MCF 10A (cell line): ENCODE measurements around the gene ANKRD44. TPM values are rescaled to one million over a fixed set of nuclear protein-coding genes. Genes with fewer than 3 reads are reported as not detected.

Experiments used
- BruUV-seq: library from RNA; stranded (reverse); fragments of 400-500 nt; replicated peaks from 2 replicates; lab custom pipeline; 2021; lab: Mats Ljungman, UMichigan
- CTCF ChIA-PET: fragments of 300-600 bp; sonication (Branson Sonifier 250); formaldehyde crosslinking; extraction: SDS; loops from one replicate; lab custom pipeline; 2021; ENCODE audit warnings: antibody characterized with exemption, inconsistent platforms; lab: Yijun Ruan, JAX
- POLR2A ChIA-PET: fragments of 300-600, 350-650 bp; sonication (Branson Sonifier 250); formaldehyde crosslinking; extraction: SDS; loops from one replicate; lab custom pipeline; 2020; ENCODE audit warnings: antibody characterized with exemption, inconsistent platforms; lab: Yijun Ruan, JAX
- DNase-seq: peaks from one replicate; pipeline ENCODE4 v3.0.0-alpha.2; 2018; ENCODE audit not compliant: unreplicated experiment
- H3K27ac Mint-ChIP-seq: one replicate; pipeline ENCODE4 v1.8.0; 2022; ENCODE audit warnings: mild to moderate bottlenecking, low read depth, mixed read lengths; ENCODE audit not compliant: unreplicated experiment
- H3K27me3 Mint-ChIP-seq: one replicate; pipeline ENCODE4 v1.8.0; 2022; ENCODE audit warnings: mixed read lengths; ENCODE audit not compliant: insufficient read depth, unreplicated experiment
- H3K36me3 Mint-ChIP-seq: one replicate; pipeline ENCODE4 v1.8.0; 2022; ENCODE audit warnings: mild to moderate bottlenecking, moderate library complexity, mixed read lengths; ENCODE audit not compliant: insufficient read depth, unreplicated experiment
- H3K4me1 Mint-ChIP-seq: one replicate; pipeline ENCODE4 v1.8.0; 2022; ENCODE audit warnings: mixed read lengths; ENCODE audit not compliant: insufficient read depth, unreplicated experiment
- H3K4me3 Mint-ChIP-seq: one replicate; pipeline ENCODE4 v1.8.0; 2022; ENCODE audit warnings: mild to moderate bottlenecking, moderate library complexity, mixed read lengths; ENCODE audit not compliant: unreplicated experiment
- H3K9me3 Mint-ChIP-seq: one replicate; pipeline ENCODE4 v1.8.0; 2022; ENCODE audit warnings: mixed read lengths; ENCODE audit not compliant: unreplicated experiment
- CTCF ChIP-seq: fragments of 200-600 bp; IDR thresholded peaks from one replicate; pipeline ENCODE4 v1.8.0; 2022; ENCODE audit warnings: antibody characterized with exemption, mild to moderate bottlenecking; ENCODE audit not compliant: unreplicated experiment
- intact Hi-C: fragments of 100-400 bp; cut with micrococcal nuclease; formaldehyde crosslinking; loops from 2 replicates; pipeline ENCODE4 v1.14.1; 2022
- total RNA-seq: library from RNA; stranded (reverse); gene quantifications from 2 replicates; pipeline ENCODE4 v1.2.3, GENCODE V29; 2022

The ANKRD44 gene
- total RNA-seq, 1 experiment from 2014 or later = 6.9 TPM

DNA sequence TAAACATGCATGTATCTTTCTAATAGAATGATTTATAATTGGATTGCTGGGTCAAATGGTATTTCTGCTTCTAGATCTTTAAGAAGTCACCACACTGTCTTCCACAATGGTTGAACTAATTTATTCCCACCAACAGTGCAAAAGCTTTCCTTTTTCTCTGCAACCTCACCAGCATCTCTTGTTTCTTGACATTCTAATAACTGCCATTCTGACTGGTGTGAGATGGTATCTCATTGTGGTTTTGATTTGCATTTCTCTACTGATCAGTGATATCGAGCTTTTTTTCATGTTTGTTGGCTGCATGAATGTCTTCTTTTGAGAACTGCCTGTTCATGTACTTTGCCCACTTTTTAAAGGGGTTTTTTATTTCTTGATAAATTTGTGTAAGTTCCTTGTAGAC lies 182.5 kb downstream of the ANKRD44 start:
- CTCF ChIA-PET = interaction anchor here (1.2 to 5.2 kb wide), 3 partner anchors 9 to 14 kb away, joined by 4 to 34 read pairs (median 5); no protein-coding TSS in a partner anchor
- Mint-ChIP-seq H3K27me3 (no peaks in the 10 kb centered on the region), H3K4me1 (no peaks in the 10 kb centered on the region), H3K27ac (no peak overlapping the region), H3K9me3 (no peaks in the 10 kb centered on the region), H3K4me3 (no peak overlapping the region), H3K36me3 (no peaks in the 10 kb centered on the region)
- intact Hi-C loops = no loop called here
- no peak for TF ChIP-seq CTCF
- no peak for DNase-seq
- POLR2A ChIA-PET = no interaction called here
- BruUV-seq = no TSS peak

DNA sequence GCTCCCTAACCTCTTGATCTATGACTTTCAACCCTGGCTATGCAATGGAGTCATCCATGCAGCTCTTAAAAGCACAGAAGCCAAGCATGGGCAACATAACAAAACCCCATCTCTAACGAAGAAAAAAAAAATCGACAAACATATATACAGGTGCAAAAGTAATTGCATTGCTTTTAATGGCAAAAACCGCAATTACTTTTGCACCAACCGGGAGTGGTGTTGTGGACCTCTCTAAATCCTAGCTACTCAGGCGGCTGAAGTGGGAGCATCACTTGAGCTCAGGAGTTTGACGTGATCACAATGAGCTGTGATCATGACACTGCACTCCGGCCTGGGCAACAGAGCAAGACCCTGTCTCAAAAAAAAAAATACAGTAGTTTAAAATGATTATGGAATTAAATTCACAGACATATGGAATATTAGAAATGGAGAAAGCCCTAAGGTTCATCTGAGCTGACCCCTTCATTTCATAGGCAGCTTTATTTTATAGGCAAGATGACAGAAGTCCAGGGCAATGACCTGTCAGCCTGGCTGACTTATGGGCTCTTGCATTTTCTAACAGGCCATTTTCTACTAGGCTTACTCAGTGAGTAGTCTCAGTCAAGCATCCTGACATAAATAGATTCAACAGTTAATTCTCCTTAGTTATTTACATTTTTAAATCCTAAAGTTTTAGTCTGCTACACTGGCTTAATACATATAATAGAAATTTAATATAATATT lies 183.8 kb downstream of the ANKRD44 start:
- ChIA-PET POLR2A (interaction anchor here (0.7 kb wide), 1 partner anchor 12 kb away, joined by 3 read pairs; no protein-coding TSS in a partner anchor), CTCF (interaction anchor here (0.6 to 5.2 kb wide), 3 partner anchors 10 to 243 kb away, joined by 5 to 34 read pairs (median 5); no protein-coding TSS in a partner anchor)

DNA sequence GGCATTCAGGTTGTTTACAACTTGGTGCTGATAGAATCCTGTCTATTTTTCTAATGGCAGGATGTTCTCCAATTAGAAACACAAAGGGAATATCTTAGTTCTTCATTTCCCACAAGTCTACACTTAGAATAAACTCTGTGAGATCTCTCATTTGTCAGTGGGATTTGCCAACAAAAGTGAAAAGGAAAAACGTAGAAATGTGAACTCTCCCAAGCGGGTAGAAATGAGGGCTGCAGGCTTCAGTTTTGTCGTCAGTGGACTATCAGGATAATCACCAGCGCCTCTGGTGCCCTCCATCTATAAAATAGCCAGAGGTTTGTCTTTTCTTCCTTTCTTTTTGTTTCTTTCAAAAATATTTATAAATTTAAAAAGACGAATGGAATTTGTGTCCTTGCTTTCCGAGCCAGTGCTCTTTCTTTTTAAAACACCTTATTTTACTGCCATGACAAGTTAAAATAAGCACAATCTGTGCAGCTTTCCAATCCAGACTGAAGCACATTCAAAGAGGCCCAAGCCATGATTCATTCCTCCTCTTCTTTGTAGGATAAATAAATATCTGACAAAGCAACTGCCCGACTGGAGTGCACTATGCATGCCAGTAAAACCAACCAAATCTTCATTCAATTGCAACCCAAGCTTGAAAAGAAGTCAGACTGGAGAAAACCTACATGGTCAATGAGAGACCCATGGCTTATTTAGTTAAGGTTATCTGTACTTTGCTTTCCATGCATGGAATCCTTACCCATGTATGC lies 185.8 kb downstream of the ANKRD44 start:
- CTCF ChIA-PET = interaction anchor here (5.2 kb wide), 1 partner anchor 11 kb away, joined by 34 read pairs; no protein-coding TSS in a partner anchor
- H3K9me3 Mint-ChIP-seq = no peaks in the 10 kb centered on the region
- no peak for DNase-seq
- TF ChIP-seq CTCF = no peak
- H3K27me3 Mint-ChIP-seq = no peaks in the 10 kb centered on the region
- POLR2A ChIA-PET = no interaction called here
- no TSS peak for BruUV-seq
- no peak overlapping the region for H3K4me3 Mint-ChIP-seq
- H3K36me3 Mint-ChIP-seq = no peaks in the 10 kb centered on the region
- no peak overlapping the region for H3K27ac Mint-ChIP-seq
- H3K4me1 Mint-ChIP-seq = no peaks in the 10 kb centered on the region
- intact Hi-C loops = no loop called here

More for the DNA sequence above, 183.8 kb downstream of the ANKRD44 start:
- Mint-ChIP-seq H3K9me3 (no peaks in the 10 kb centered on the region), H3K27me3 (no peaks in the 10 kb centered on the region), H3K4me1 (no peaks in the 10 kb centered on the region), H3K36me3 (no peaks in the 10 kb centered on the region), H3K4me3 (no peak overlapping the region), H3K27ac (no peak overlapping the region)
- DNase-seq = no peak
- intact Hi-C loops = no loop called here
- TF ChIP-seq CTCF = no peak
- BruUV-seq = no TSS peak

- intact Hi-C loops = no loop called here
- no peak overlapping the region for H3K4me3 Mint-ChIP-seq
- ChIA-PET POLR2A (no interaction called here), CTCF (interaction anchor here (0.7 to 3.2 kb wide), 2 partner anchors 9 to 189 kb away, joined by 3 to 24 read pairs; no protein-coding TSS in a partner anchor)
- H3K36me3 Mint-ChIP-seq = no peaks in the 10 kb centered on the region
- no TSS peak for BruUV-seq
- no peaks in the 10 kb centered on the region for H3K4me1 Mint-ChIP-seq
- DNase-seq = no peak
- no peaks in the 10 kb centered on the region for H3K9me3 Mint-ChIP-seq
- no peak overlapping the region for H3K27ac Mint-ChIP-seq
- no peaks in the 10 kb centered on the region for H3K27me3 Mint-ChIP-seq
- no peak for TF ChIP-seq CTCF
Observed at GRCh38 chr2:197122821-197123220, 187.8 kb downstream of the ANKRD44 start.
